GM19099 (cell line): Measurements from ENCODE around the gene PHTF2.

ENCODE experiments used
- POLR2A ChIP-seq: IDR thresholded peaks from 3 replicates; pipeline ENCODE4 v1.6.1; 2011; ENCODE audit warnings: low read depth; ENCODE audit not compliant: insufficient read length; ENCODE audit errors: extremely low read depth

PHTF2 gene

GRCh38 chr7:77798394-77799077 lies at the start of gene PHTF2, which contains the start of gene TMEM60:
PHTF2 (plus strand) TSS chr7:77798773.
TMEM60 (minus strand) TSS chr7:77798434; CDS start chr7:77794373, 4,061 bp downstream.
- TF ChIP-seq POLR2A = peak; percentile 53

GRCh38 chr7:77752016-77752415 lies 46.6 kb upstream of the PHTF2 start:
- TF ChIP-seq POLR2A = no peak

- TF ChIP-seq POLR2A = no peak
These were observed 45.4 kb upstream of the PHTF2 start for GRCh38 chr7:77753173-77753572.

GRCh38 chr7:77757589-77757988 lies 41.0 kb upstream of the PHTF2 start:
- no peak for TF ChIP-seq POLR2A

- TF ChIP-seq POLR2A = no peak
These were observed 39.2 kb upstream of the PHTF2 start for GRCh38 chr7:77759294-77759889.

- TF ChIP-seq POLR2A = no peak
These were observed 37.6 kb upstream of the PHTF2 start for GRCh38 chr7:77760809-77761453.

- no peak for TF ChIP-seq POLR2A
These were observed 33.1 kb upstream of the PHTF2 start for GRCh38 chr7:77765481-77765880.

GRCh38 chr7:77765906-77766800 lies 32.4 kb upstream of the PHTF2 start:
- TF ChIP-seq POLR2A = no peak

GRCh38 chr7:77766801-77767605 lies 31.6 kb upstream of the PHTF2 start:
- no peak for TF ChIP-seq POLR2A

GRCh38 chr7:77770316-77770715 lies 28.3 kb upstream of the PHTF2 start:
- no peak for TF ChIP-seq POLR2A

GRCh38 chr7:77771901-77772300 lies 26.7 kb upstream of the PHTF2 start:
- no peak for TF ChIP-seq POLR2A

- TF ChIP-seq POLR2A = no peak
These were observed 20.0 kb upstream of the PHTF2 start for GRCh38 chr7:77778535-77778934.

- TF ChIP-seq POLR2A = no peak
These were observed 16.2 kb upstream of the PHTF2 start for GRCh38 chr7:77782383-77782782.

- no peak for TF ChIP-seq POLR2A
These were observed 15.5 kb upstream of the PHTF2 start for GRCh38 chr7:77783111-77783510.
